COR-L47 (cell line): ENCODE measurements around the gene GGNBP2.
"Not testable (repeated sequence)": the region's sequence is repeated elsewhere in the genome, so short reads cannot be mapped to it uniquely, and the experiment has no call there.

Experiments
- DNase-seq: peaks from one replicate; lab custom pipeline; 2025; lab: John Stamatoyannopoulos, UW

The GGNBP2 gene, protein sequence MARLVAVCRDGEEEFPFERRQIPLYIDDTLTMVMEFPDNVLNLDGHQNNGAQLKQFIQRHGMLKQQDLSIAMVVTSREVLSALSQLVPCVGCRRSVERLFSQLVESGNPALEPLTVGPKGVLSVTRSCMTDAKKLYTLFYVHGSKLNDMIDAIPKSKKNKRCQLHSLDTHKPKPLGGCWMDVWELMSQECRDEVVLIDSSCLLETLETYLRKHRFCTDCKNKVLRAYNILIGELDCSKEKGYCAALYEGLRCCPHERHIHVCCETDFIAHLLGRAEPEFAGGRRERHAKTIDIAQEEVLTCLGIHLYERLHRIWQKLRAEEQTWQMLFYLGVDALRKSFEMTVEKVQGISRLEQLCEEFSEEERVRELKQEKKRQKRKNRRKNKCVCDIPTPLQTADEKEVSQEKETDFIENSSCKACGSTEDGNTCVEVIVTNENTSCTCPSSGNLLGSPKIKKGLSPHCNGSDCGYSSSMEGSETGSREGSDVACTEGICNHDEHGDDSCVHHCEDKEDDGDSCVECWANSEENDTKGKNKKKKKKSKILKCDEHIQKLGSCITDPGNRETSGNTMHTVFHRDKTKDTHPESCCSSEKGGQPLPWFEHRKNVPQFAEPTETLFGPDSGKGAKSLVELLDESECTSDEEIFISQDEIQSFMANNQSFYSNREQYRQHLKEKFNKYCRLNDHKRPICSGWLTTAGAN

DNA sequence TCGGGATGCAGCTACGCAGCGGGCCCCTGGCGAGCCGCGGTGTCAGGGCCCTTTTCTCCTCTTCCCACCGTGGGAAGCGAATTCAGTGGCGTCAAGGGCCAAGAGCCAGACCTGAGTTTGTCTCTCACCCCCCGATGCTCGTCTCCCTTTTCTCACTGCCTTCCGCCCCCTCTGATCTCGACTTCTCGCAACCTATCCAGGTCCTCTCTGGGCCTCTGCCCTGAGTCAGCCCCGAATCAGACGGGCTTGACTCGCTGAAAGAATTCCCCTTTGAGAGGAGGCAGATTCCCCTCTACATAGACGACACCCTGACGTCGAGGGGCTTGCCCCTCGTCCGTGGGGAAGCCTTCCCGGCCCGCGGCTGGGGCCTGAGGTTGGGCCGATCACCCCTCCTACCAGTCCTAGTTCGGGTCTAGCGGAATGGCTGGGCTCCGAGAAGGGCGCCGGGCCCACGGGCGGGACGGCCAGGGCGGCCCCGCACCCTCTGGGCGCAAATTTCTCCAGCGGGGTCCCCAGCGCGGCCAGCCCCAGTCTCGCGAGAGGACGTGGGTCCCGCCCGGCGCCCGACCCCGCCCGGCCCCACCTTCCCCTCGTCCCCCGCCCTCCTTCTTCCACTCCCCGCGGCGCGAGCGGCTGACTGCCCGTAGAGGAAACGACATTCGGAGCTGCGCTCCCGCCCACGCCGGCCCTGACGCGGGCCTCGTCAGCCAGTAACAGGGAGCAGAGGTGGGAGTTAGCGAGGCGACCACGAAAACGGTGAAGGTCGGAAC is at the start of gene GGNBP2:
GGNBP2 (plus strand) TSS at position 613 of the 770 bp plus-strand sequence. CDS start 806 bp downstream, outside the sequence.
- peak; percentile 92 for DNase-seq

GRCh38 chr17:36495076-36495578 is 49.6 kb upstream of the GGNBP2 start:
- no peak for DNase-seq

GRCh38 chr17:36496018-36496789 is 48.5 kb upstream of the GGNBP2 start:
- DNase-seq, result no peak

DNA sequence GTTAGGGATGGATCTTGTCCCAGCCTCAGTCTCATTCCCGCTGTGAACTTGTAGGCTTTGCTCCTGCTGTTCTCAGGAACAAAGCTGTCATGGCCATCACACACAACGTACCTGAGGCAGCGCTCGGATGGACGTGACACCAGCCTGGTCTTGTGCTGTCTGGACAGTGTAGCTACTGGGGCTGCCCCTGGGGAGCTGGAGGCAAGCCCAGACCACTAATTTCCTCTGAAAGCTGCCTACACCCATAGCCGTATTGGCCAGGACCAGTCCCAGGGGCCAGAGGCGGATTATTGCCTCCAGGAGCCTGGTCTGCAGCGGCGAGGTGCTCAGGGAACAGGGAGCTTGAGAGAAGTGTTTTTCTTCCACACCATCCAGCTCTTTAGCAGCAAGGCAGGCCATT is 46.6 kb upstream of the GGNBP2 start:
- DNase-seq, result no peak

GRCh38 chr17:36498560-36499300 is 46.0 kb upstream of the GGNBP2 start:
- no peak for DNase-seq

GRCh38 chr17:36500745-36501225 is 43.9 kb upstream of the GGNBP2 start:
- DNase-seq, result no peak

DNA sequence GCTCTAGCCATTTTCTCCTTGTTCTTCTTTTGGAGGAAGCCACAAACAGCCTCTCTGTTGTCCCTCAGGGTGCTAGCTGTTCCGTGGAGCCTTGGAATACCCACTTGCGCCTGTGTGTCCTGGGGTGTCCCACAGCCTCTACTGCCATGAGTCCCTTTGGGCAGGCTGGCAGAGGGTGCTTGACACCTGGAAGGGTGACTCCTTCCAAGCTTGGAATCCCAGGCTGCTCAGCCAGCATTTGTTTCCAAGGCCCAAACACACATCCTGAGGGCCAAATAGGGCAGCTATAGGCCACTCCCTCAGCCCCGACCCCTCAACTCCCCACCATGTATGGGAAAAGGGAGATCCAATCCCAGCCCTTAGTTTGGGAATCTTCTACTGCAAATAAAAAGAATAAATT is 43.4 kb upstream of the GGNBP2 start:
- no peak for DNase-seq

DNA sequence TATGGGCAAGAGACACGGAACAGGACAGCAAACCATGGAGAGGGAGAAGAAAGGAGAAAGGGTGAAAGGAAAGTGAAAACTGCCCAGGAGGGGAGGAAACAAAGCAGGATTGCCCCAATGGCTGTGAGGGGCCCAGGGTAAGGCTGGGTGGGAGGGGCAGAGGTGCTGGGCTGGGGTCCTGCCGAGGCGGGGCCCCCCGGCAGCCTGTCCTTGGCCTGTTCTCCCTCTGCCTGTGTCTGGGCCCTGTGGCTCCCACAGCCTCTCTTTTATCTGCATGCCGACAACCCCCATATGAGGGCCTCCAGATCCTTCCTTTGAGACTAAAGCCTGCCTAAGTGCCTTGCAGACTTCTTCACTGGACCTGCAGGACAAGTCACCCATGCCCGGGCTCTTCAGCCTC is 42.8 kb upstream of the GGNBP2 start:
- no peak for DNase-seq

DNA sequence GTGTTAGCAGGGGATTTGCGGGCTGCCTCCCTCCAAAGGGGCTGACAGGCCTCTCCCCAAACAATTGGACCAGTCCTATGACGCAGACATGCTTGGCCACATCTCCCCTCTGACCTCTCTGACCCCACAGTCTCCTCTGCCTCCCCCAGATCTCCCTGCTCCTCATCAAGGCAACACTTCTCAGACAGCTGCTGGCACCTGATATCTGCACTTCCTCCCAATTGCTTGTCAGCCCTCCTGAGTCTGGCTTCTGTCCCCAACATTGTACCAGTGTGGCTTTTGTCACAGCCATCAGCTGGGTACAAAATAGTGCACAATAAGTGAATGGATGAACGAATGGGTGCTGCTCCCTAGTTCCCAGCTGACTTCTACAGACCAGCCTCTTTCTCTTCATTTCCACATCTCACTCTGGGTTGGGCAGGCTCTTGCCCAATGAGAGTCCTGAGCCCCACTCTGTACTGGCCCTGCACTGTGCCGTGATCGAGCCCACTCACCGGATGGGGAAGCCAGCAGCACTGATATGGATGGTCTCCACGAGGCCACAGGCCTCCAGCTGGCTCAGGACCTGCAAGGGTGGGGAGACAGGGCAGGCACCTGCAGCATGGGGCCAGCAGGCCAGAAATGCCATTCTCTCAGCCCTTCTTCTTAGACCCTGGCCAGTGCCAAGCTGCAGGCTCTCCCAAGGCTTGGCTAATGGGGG is 41.1 kb upstream of the GGNBP2 start:
- DNase-seq, result no peak

DNA sequence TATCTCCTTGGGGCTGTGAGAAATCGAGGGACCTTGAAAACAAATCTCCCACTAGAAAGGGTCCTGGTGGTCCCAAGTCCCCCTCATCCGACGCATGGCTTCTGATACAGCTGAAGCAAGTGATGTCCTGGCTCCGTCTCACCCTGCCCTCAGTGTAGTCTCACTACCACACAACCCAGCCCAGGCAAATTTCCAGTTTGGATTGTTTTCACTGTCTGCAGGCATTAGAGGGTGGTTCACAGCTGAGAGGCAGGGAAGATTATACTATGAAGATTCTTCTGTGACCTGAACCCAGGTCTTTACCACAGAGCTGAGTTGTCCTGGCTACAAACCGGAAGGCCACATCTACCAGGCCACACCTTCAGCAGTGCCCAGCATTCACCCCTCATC is 40.6 kb upstream of the GGNBP2 start:
- no peak for DNase-seq

- DNase-seq, result no peak
Measured at GRCh38 chr17:36505171-36505570, 39.5 kb upstream of the GGNBP2 start.

- DNase-seq, result no peak
Measured at GRCh38 chr17:36506249-36506826, 38.4 kb upstream of the GGNBP2 start.

DNA sequence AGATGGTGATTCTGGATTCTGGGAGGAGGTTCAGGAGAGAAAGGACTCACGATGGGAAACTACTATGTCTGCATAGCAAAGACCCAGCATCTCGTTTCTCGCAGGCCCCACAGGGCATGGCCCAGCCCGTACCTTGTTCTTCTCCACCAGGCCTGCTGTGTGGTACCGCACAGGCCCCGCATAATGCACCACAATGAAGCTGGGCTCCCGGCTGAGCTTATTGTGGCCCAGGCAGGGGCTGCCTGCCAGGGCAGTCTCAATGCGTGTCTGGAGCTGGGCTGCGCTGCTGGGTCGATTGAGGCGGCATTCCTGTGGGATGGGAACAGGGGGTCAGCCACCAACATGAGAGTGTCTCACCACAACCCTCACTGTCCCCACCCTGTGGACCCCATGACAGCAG is 37.9 kb upstream of the GGNBP2 start:
- no peak for DNase-seq

DNA sequence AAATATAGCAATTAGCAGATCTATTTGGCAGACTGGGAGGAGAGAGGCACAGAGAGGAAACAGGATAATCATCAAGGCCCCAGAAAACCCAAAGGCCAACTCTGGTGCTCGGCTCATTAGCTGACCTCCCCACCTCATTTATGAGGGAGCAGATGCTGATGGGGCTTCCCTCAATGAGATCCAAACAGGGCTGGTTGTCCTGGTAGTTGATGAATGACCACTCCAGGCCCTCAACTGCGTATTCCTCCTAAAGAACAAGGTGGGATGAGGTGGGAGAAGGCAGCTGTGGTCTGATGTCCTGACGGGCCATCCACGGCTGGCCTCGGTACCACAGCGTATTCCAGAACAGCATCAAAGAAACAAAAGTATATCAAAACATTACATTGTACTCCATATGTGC is 37.5 kb upstream of the GGNBP2 start:
- no peak for DNase-seq

DNA sequence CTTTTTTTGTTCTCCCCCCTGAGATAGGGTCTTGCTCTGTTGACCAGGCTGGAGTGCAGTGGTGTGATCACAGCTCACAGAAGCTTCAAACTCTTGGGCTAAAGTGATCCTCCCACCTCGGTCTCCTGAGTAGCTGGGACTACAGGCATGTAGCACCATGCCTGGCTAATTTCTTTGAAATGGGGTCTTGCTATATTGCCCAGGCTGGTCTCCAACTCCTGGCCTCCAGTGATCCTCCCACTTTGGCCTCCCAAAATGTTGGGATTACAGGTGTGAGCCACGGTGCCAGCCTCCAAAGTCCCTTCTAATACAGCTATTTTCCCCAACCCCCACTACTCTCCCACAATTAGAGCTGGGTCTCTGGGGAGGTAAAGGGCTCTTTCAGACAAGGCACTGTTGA is 36.3 kb upstream of the GGNBP2 start:
- not testable (repeated sequence) for DNase-seq

GRCh38 chr17:36509272-36509985 is 35.3 kb upstream of the GGNBP2 start:
- DNase-seq, result no peak

- DNase-seq, result no peak
Measured at GRCh38 chr17:36510636-36511035, 34.1 kb upstream of the GGNBP2 start.

GRCh38 chr17:36511216-36511615 is 33.5 kb upstream of the GGNBP2 start:
- DNase-seq, result no peak

- no peak for DNase-seq
Measured at GRCh38 chr17:36512641-36513040, 32.1 kb upstream of the GGNBP2 start.
